Transverse colon (tissue), 4 donors: ENCODE data around the gene MAP4K3.

Experiments used
- EP300 ChIP-seq: sonication (generic); formaldehyde crosslinking; IDR thresholded peaks from one replicate; pipeline ENCODE4 v1.6.1; 2017; ENCODE audit warnings: antibody characterized with exemption, low read depth
- POLR2A ChIP-seq: fragments of 450-650 bp; IDR thresholded peaks from one replicate; pipeline ENCODE4 v1.6.1; 2016; ENCODE audit warnings: antibody characterized with exemption, mild to moderate bottlenecking, moderate library complexity
- POLR2AphosphoS5 ChIP-seq, 3 donors: sonication (generic); formaldehyde crosslinking; IDR thresholded peaks; one replicate each; pipeline ENCODE4 v1.6.1; 2016; ENCODE audit warnings: antibody characterized with exemption in 3 of 3
- TF ChIP-seq, protein P1 (sequence below), 5 experiments: fragments of 200-600 bp in 3 of 5; fragments of 450-650 bp in 2 of 5; sonication (generic) in 3 of 5; IDR thresholded peaks; 1 replicate in 2 of 5; 2 replicates in 3 of 5; pipeline ENCODE4 v1.5.1; 2016 to 2017; ENCODE audit warnings: antibody characterized with exemption in 5 of 5, inconsistent platforms in 3 of 5, mild to moderate bottlenecking in 2 of 5, moderate library complexity in 1 of 5

DNA sequence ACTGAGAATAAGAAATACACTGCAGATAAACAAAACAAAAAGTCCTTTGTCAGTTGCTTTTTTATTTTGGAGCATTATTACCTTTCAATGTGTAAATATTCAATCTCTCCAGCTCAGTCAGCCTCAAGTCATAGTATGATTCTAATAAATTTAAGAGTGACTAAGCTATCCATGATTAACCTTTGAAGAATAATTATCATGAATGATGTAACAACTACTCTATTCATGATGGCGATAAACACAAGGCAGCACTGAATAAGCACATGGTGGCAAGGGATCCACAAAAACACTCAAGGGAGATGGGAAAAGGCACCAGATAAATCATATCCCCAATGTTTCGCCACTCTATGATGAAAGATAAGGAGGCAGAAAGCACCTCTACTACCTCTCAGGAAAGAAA lies 67.0 kb downstream of the MAP4K3 start:
- TF ChIP-seq, protein P1, sequence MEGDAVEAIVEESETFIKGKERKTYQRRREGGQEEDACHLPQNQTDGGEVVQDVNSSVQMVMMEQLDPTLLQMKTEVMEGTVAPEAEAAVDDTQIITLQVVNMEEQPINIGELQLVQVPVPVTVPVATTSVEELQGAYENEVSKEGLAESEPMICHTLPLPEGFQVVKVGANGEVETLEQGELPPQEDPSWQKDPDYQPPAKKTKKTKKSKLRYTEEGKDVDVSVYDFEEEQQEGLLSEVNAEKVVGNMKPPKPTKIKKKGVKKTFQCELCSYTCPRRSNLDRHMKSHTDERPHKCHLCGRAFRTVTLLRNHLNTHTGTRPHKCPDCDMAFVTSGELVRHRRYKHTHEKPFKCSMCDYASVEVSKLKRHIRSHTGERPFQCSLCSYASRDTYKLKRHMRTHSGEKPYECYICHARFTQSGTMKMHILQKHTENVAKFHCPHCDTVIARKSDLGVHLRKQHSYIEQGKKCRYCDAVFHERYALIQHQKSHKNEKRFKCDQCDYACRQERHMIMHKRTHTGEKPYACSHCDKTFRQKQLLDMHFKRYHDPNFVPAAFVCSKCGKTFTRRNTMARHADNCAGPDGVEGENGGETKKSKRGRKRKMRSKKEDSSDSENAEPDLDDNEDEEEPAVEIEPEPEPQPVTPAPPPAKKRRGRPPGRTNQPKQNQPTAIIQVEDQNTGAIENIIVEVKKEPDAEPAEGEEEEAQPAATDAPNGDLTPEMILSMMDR (IDR thresholded peaks at IDR 0.05), result no peak
- no peak for TF ChIP-seq POLR2A
- TF ChIP-seq POLR2AphosphoS5 (IDR thresholded peaks at IDR 0.05), result no peak
- TF ChIP-seq EP300, result no peak
